Measurements from ENCODE around the gene SH3RF3.

The SH3RF3 gene

GRCh38 chr2:109094144-109094543, 34.9 kb upstream of the SH3RF3 start:
- Histone ChIP-seq H3K79me2 (ENCODE audit: insufficient read depth, low read depth) (no peaks in the 10 kb centered on the region), H2AFZ (ENCODE audit: low read depth) (no peak overlapping the region), H3K36me3 (ENCODE audit: insufficient read depth) (no peaks in the 10 kb centered on the region), H3K4me1 (ENCODE audit: low read depth, poor library complexity, severe bottlenecking) (no peaks in the 10 kb centered on the region), H3K9ac (no peak overlapping the region), H4K20me1 (ENCODE audit: insufficient read depth) (no peaks in the 10 kb centered on the region), H3K27me3 (ENCODE audit: insufficient read depth, low read depth) (no peaks in the 10 kb centered on the region), H3K4me3 (IDR thresholded peaks at IDR 0.05; ENCODE audit: insufficient read depth, low read depth, low read length) (no peak overlapping the region), H3K27ac (no peak overlapping the region), H3K4me2 (no peak overlapping the region)
- no peak for TF ChIP-seq CTCF (conservative IDR thresholded peaks at IDR 0.05; ENCODE audit: low read depth, low read length)

GRCh38 chr2:109098251-109098920, 30.6 kb upstream of the SH3RF3 start:
- Histone ChIP-seq H3K4me1 (ENCODE audit: low read depth, poor library complexity, severe bottlenecking) (no peaks in the 10 kb centered on the region), H2AFZ (ENCODE audit: low read depth) (no peak overlapping the region), H3K27ac (no peak overlapping the region), H3K4me3 (IDR thresholded peaks at IDR 0.05; ENCODE audit: insufficient read depth, low read depth, low read length) (no peak overlapping the region), H3K9ac (no peak overlapping the region), H3K27me3 (ENCODE audit: insufficient read depth, low read depth) (no peaks in the 10 kb centered on the region), H3K79me2 (ENCODE audit: insufficient read depth, low read depth) (no peaks in the 10 kb centered on the region), H3K36me3 (ENCODE audit: insufficient read depth) (no peaks in the 10 kb centered on the region), H3K4me2 (no peak overlapping the region), H4K20me1 (ENCODE audit: insufficient read depth) (no peaks in the 10 kb centered on the region)
- TF ChIP-seq CTCF (conservative IDR thresholded peaks at IDR 0.05; ENCODE audit: low read depth, low read length) = no peak

GRCh38 chr2:109098921-109099273, 30.1 kb upstream of the SH3RF3 start:
- no peak for TF ChIP-seq CTCF (conservative IDR thresholded peaks at IDR 0.05; ENCODE audit: low read depth, low read length)
- Histone ChIP-seq H3K4me2 (no peak overlapping the region), H3K36me3 (ENCODE audit: insufficient read depth) (no peaks in the 10 kb centered on the region), H3K4me1 (ENCODE audit: low read depth, poor library complexity, severe bottlenecking) (no peaks in the 10 kb centered on the region), H3K9ac (no peak overlapping the region), H3K27me3 (ENCODE audit: insufficient read depth, low read depth) (no peaks in the 10 kb centered on the region), H3K4me3 (IDR thresholded peaks at IDR 0.05; ENCODE audit: insufficient read depth, low read depth, low read length) (no peak overlapping the region), H3K27ac (no peak overlapping the region), H2AFZ (ENCODE audit: low read depth) (no peak overlapping the region), H4K20me1 (ENCODE audit: insufficient read depth) (no peaks in the 10 kb centered on the region), H3K79me2 (ENCODE audit: insufficient read depth, low read depth) (no peaks in the 10 kb centered on the region)

- Histone ChIP-seq H3K27ac (no peak overlapping the region), H3K79me2 (ENCODE audit: insufficient read depth, low read depth) (no peaks in the 10 kb centered on the region), H2AFZ (ENCODE audit: low read depth) (no peak overlapping the region), H3K4me1 (ENCODE audit: low read depth, poor library complexity, severe bottlenecking) (no peaks in the 10 kb centered on the region), H3K9ac (no peak overlapping the region), H3K4me3 (IDR thresholded peaks at IDR 0.05; ENCODE audit: insufficient read depth, low read depth, low read length) (no peak overlapping the region), H3K36me3 (ENCODE audit: insufficient read depth) (no peaks in the 10 kb centered on the region), H3K4me2 (no peak overlapping the region), H4K20me1 (ENCODE audit: insufficient read depth) (no peaks in the 10 kb centered on the region), H3K27me3 (ENCODE audit: insufficient read depth, low read depth) (no peaks in the 10 kb centered on the region)
- TF ChIP-seq CTCF (conservative IDR thresholded peaks at IDR 0.05; ENCODE audit: low read depth, low read length) = no peak
These were observed 26.3 kb upstream of the SH3RF3 start for GRCh38 chr2:109102588-109103233.

Data from KMS-11 (cell line).